ENCODE data around the gene SRGN.
"Not testable (repeated sequence)": the region's sequence is repeated elsewhere in the genome, so short reads cannot be mapped to it uniquely, and the experiment has no call there.

SRGN gene

DNA sequence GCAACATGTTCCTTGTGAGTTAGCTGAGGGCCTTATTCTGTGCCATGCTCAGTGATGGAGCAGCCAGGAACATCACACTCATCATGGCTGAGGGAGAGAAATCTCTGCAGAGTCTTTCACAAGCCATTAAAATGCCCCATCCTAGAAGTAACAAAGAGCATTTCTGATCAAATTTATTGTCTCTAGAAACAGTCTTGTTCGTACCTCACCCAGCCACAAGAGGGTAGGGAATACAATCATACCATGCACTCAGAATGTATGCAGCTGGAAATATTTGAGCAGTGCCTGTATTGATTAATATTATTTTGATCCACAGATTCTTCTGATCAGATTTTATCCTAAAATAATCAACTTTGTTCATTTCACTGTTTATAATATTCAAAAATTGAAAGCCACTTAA lies 53.4 kb downstream of the SRGN start:
- no peak for DNase-seq (ENCODE audit: low read depth)

DNA sequence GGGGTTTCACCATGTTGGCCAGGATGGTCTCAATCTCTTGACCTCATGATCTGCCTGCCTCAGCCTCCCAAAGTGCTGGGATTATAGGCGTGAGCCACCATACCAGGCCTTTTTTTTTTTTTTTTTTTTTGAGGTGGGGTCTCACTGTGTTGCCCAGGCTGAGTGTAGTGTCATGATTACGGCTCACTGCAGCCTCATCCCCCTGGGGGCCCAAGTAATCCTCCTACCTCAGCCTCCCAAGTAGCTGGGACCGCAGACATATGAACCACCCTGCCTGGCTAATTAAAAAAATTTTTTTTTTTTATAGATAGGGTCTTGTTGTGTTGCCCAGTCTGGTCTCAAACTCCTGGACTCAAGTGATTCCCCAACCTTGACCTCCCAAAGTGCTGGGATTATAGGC lies 54.2 kb downstream of the SRGN start:
- DNase-seq (ENCODE audit: low read depth) = not testable (repeated sequence)

GRCh38 chr10:69142983-69143382 lies 55.1 kb downstream of the SRGN start:
- peak; percentile 29 for DNase-seq (ENCODE audit: low read depth)

DNA sequence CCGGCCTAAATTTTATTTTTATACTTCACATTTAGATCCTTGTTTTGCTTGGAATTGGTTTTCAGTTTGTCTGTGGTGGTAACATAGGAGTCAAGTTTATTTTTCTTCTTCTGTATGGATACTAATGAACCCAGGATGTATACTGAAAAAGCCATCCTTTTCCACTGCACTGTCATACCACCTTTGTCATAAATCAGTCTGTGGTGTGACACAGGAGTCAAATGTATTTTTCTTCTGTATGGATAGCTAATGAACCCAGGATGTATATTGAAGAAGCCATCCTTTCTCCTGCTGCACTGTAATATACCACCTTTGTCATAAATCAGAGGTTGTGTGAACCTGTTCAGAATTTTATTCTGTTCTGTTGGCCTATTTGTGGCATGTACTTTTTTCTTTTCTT lies 57.4 kb downstream of the SRGN start:
- DNase-seq (ENCODE audit: low read depth) = no peak

GRCh38 chr10:69145864-69146263 lies 58.0 kb downstream of the SRGN start:
- DNase-seq (ENCODE audit: low read depth) = no peak

GRCh38 chr10:69146759-69147158 lies 58.9 kb downstream of the SRGN start:
- no peak for DNase-seq (ENCODE audit: low read depth)

DNA sequence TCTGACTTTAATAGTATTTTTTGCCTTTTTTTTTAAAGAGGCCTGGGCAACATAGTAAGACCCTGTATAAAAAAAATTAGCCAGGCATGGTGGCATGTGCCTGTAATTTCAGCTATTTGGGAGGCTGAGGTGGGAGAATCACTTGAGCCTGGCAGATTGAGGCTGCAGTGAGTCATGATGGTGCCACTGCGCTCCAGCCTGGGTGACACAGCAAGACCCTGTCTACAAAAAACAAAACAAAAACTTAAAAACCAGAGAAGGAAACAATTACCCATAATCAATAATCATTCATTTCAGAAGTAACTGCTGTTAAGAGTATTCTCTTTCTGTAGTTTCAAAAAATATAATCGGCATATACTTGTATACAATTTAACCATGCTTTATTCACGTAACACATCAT lies 64.1 kb downstream of the SRGN start:
- DNase-seq (ENCODE audit: low read depth) = no peak

DNA sequence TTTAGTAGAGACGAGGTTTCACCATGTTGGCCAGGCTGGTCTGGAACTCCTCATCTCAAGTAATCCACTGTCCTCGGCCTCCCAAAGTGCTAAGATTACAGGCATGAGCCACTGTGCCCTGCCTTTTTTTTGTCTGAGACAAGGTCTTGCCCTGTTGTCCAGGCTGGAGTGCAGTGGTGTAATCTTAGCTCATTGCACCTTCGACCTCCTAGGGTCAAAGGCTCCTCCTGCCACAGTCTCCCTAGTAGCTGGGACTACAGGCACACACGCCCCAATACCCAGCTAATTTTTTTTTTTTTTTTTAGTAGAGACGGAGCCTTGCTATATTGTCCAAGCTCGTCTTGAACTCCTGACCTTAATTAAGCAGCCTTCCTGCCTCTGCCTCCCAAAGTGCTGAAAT lies 65.3 kb downstream of the SRGN start:
- DNase-seq (ENCODE audit: low read depth) = no peak
